NOMO-1 treated with DMSO at 0.1 percent for 48 hours (cell line): Measurements from ENCODE around the gene C2CD2L.
A peak's percentile ranks its signal among the peaks of the same experiment; 100 is the strongest.
"Not testable (repeated sequence)": the region's sequence is repeated elsewhere in the genome, so short reads cannot be mapped to it uniquely, and the experiment has no call there.

Source experiments
- DNase-seq: peaks from one replicate; lab custom pipeline; 2025; ENCODE audit not compliant: unreplicated experiment; lab: John Stamatoyannopoulos, UW

C2CD2L gene

GRCh38 chr11:119092880-119093842 lies 14.0 kb upstream of the C2CD2L start:
- no peak for DNase-seq

DNA sequence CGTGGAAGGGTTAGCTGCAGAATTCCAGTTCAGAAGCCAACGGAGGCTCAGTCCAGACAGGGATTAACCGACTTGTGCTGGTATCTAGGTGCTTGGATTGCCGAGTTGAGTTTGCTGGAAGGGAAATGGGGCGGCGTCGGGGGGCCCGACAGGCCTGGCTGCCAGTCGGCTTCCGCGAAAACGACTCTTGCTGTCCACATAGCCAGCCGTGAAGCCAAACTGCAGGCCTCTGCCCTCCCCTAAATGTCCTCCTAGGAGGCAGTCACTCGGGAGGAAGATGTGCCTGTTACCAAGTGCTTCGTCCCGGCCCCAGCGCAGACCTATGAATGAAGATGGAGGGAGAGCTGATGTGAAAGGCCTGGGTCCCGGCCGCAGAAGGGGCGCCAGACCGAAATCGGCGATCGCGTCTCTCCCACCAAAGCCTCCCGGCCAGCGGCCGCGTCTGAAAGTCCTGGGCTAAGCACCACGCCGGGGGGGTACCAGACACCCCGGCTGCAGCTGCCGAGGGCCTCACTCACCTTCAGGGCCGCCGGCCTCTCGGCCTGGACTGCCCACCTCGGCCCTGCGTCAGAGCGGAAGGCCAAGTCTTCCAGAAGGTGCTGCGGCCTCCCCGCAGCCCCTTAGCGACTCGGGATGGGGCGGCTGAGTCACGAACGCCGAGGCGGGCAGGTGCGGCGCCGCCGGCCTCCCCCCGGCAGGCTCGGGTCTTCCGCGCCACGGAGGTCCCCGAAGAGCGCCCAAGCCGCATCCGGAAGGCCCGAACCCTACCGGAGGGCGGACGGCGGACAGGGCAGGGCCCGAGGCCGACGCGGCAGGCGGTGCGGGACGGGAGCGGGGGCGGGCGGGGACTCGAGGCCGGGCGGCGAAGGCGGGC lies 13.0 kb upstream of the C2CD2L start:
- peak; percentile 17 for DNase-seq

DNA sequence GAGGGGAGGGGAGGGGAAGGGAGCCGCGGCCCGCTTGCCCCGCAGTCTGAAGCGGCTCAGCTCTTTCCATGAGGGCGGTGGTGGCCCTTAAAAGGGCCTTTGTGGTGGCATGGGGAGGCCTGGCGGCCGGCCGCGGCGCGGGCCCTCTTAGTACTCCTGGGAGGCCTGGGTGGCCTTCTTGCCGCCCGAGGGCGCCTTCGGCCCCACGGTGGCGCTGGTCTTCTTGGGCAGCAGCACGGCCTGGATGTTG lies 12.4 kb upstream of the C2CD2L start:
- peak; percentile 65 for DNase-seq

DNA sequence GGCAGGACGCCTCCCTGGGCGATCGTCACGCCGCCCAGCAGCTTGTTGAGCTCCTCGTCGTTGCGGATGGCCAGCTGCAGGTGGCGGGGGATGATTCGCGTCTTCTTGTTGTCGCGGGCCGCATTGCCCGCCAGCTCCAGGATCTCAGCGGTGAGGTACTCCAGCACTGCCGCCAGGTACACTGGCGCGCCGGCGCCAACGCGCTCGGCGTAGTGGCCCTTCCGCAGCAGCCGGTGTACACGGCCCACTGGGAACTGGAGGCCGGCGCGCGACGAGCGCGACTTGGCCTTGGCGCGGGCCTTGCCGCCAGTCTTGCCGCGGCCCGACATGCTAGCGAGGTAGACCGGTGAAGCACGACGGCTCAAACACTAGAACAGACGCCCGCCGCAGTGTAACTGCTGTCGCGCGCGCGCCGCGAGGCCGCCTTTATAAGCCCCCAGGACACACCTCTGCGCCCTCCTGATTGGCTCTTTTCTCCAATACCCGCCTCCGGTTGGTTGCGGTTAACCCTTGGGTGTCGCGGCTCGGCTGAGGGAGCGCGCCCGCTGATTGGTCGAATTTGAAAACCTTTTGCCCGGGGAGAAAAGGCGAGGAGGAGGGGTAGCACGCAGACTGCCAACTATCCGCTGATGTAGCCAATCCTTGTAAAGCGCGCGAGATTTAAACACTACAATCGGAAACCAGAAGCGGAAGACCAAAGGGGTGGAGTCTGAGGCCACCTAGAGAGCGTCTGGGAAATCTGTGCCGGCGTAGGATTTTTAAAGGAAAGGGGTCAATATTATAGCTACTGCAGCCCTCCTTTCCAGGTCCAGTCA lies 11.9 kb upstream of the C2CD2L start:
- peak; percentile 100 for DNase-seq

DNA sequence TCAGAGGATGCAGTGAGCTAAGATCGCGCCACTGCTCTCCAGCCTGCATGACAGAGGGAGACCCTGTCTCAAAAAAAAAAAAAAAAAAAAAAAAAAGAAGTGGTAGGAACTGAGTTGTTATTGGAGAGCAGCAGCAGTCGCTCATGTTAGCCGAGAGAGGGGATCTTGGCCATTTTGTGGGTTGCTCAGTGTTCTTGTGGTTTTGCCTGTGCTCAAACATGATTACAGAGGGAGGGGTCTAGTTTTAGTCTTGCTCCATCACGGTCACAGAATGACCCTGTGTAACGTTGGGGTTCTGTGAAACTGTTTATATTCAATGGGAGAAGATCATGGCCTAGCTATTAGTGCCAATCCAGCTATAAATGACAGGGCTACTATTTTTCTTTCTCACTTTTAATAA lies 7.4 kb upstream of the C2CD2L start:
- no peak for DNase-seq

DNA sequence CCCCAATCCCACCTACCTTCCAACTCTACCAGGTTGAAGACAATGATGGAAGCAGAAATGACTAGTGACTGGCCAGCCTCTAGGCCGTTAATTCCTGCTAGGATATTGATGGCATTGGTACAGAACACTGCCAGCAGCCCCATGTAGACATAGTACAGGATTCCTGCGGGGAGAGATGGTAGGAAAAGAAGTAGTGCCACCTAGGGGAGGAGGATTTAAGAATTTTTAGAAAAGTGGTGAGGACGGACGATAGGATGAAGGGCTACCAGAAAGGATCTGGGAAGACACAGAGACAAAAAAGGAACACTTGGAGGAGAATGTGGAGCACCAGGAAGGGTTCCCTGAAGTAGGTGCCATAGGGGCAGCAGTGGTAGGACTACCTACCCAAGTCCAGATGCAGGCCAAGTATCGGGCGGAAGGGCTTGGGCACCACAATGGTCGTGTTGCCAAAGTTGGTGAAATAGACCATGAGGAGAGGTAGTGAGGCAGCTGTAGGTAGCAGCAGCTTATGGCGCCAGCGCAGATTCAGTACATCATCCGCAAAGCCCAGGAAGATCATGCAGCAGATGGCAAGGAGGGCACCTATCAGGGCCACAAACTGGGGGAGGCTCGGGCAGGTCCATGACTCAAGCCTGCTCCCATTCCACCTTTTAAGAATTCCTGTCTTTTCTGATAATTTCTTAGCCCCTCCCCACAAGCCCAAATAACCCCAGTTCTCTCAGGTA lies 6.7 kb upstream of the C2CD2L start:
- DNase-seq, result peak; percentile 28

- DNase-seq, result no peak
Observed at GRCh38 chr11:119100994-119101758, 6.0 kb upstream of the C2CD2L start.

DNA sequence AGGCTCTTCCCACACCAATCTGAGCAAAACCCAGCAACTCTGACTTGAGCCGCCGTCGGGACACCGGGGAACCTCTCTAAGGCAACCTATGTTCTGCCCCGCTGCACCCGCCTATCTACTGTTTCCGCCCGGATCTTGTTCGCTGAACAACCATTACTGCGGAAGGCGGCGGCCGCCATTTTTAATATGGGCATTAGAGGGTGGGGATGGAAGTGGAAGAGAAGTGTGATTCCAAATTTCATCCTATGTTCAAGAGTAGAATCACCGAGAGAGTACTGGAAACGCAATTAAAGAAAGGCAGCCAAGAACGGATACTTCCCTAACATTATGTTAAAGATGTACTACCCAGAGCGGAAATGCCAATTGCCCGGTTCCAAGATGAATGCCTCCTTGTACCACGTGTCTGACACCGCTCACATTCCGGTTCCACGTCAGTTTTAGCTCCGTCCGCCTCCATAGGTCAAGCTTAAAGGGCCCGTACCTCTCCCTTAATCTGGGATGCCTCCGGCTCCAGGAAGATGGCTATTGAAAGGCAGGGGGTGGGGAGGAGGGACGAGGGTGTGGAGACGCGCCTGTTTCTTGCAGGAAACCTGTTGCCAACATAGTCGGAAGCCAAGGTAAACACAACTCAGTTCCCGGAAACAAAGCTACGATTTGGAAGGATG lies 5.3 kb upstream of the C2CD2L start, which contains the start of gene DPAGT1:
DPAGT1 (minus strand) TSS at position 95 of the 665 bp plus-strand sequence. CDS start 198 bp downstream, outside the sequence.
- peak; percentile 95 for DNase-seq

GRCh38 chr11:119103161-119103664 lies 3.9 kb upstream of the C2CD2L start:
- not testable (repeated sequence) for DNase-seq

- DNase-seq, result no peak
Observed at GRCh38 chr11:119103793-119104192, 3.4 kb upstream of the C2CD2L start.

DNA sequence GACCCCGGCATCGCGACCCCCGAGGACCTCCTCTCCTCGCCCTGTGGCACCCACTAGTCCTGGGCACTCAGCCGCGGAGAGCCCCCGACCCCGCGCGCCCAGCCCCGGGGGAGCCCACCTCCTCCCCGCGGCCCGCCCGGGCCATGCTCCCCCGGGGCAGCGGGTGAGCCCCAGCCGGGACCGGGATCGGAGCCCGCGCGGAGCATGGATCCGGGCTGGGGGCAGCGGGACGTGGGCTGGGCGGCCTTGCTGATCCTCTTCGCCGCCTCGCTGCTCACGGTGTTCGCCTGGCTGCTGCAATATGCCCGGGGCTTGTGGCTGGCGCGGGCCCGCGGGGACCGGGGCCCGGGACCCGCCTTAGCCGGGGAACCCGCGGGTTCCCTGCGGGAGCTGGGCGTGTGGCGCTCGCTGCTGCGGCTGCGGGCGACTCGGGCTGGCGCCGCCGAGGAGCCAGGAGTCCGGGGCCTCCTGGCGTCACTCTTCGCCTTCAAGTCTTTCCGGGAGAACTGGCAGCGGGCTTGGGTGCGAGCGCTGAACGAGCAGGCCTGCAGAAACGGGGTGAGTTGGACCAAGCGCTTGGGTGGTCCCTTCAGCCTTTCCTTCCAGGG lies 498 bp downstream of the C2CD2L start:
- DNase-seq, result no peak

DNA sequence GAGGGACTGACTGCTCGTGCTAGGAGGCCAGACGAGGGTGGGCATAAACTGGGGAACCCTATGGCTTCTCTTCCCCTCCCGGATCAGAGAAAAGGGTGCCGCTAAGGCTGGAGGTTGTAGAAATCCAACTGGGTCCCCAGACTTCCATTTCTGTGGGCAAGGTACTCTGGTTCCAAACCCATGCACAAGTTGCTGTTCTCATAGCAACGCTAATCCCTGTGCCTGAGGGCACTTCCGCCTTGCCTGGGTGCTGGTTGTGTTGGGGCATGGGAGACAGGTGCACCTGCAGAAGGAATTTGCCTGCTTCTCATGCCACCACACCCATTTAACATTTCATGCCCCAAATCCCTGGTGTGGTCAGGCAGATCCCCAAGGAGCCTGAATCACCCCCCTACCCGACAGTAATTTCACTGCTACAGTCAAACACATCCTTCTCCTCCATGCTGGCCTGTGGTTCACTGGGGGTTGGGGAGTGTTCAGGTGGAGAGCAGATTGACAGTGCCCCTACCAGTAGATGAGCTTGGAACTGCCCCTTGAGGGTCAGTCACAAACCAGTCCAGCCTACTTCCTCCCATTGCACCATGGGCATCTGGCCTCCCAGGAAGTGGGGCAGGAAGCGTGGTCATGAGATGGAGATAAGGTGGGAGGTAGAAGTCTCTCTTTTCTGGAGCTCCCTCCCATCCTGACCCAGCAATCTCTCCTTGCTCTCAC lies 1.2 kb downstream of the C2CD2L start:
- peak; percentile 15 for DNase-seq

GRCh38 chr11:119108857-119109221 lies 1.7 kb downstream of the C2CD2L start:
- DNase-seq, result no peak

DNA sequence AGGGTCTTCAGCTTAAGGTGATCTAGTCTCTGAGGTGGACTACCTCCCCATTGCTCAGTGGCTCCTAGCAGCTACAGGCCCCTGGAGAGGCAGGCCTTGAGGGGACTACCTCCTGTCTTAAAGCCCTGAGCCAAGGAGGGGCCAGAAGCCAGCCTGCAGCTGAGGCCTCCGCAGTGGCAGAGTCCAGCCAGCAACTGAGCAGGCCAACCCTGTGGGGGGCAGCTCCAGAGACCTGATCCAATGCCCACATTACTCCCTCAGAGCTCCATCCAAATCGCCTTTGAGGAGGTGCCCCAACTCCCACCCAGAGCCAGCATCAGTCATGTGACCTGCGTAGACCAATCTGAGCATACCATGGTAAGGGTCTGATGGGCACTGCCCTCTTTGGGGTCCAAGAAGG lies 2.7 kb downstream of the C2CD2L start:
- no peak for DNase-seq

GRCh38 chr11:119110439-119110838 lies 3.3 kb downstream of the C2CD2L start:
- no peak for DNase-seq

GRCh38 chr11:119111361-119111925 lies 4.3 kb downstream of the C2CD2L start:
- no peak for DNase-seq

DNA sequence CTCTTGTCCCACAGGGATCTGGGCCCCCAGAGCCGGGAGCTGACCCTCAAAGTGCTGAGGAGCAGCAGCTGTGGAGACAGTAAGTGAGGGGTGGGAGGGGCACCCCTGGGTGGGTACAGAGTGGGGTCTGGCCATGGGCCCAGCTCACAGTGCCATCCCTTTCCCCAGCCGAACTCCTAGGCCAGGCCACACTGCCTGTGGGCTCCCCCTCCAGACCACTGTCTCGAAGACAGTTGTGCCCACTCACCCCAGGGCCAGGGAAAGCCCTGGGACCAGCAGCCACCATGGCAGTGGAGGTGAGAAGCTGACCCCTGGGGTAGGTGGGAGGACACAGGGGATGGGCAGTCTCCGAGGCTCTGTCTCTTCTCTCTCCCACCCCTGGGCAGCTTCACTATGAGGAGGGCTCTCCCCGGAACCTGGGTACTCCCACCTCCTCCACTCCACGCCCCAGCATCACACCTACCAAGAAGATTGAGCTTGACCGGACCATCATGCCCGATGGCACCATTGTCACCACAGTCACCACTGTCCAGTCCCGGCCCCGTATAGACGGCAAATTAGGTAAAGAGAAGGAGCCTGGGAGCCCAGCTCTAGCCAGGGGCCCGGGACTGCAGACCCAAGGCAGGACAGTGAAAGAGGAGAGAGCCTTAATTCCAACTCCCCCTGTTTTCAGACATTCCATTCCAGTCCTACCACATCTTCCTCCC lies 5.3 kb downstream of the C2CD2L start:
- DNase-seq, result no peak
